Inferior parietal cortex (tissue), 1 donor: Measurements from ENCODE around the gene PXDN.
A peak's percentile ranks its signal among the peaks of the same experiment; 100 is the strongest.
"Not testable (repeated sequence)": the region's sequence is repeated elsewhere in the genome, so short reads cannot be mapped to it uniquely, and the experiment has no call there.

Experiments used
- DNase-seq: peaks from one replicate; pipeline ENCODE4 v3.0.0-alpha.2; 2016; ENCODE audit errors: extremely low spot score

Gene PXDN

GRCh38 chr2:1685078-1685956 lies 59.0 kb downstream of the PXDN start:
- no peak for DNase-seq

DNA sequence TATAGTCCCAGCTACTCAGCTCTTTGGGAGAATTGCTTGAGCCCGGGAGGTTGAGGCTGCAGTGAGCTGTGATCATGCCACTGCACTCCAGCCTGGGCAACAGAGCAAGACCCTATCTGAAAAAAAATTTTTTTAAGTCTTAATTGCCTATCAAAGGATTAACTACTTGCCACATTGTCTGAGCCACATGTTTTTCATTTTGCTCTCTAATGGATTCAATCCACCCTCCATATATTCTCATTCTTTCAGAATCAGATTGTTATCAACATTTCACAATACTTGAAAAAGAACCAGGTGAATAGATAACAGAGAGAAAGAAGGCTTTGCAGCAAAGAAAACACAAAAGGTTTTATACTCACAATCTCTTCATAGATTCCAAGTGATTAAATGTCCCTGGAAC lies 61.0 kb downstream of the PXDN start:
- no peak for DNase-seq

DNA sequence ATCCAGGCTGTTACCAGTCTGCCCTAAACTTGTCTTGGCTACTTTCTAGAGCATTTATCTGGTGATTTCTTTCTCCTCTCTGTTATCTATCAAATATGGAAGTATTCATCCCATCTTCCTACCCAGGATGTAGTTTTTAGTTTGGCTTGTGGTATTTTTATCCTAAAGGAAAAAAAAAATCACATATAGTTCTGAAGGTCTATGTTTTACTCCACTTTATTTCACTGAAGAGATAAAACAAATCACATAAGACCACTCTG lies 62.2 kb downstream of the PXDN start:
- DNase-seq = no peak

DNA sequence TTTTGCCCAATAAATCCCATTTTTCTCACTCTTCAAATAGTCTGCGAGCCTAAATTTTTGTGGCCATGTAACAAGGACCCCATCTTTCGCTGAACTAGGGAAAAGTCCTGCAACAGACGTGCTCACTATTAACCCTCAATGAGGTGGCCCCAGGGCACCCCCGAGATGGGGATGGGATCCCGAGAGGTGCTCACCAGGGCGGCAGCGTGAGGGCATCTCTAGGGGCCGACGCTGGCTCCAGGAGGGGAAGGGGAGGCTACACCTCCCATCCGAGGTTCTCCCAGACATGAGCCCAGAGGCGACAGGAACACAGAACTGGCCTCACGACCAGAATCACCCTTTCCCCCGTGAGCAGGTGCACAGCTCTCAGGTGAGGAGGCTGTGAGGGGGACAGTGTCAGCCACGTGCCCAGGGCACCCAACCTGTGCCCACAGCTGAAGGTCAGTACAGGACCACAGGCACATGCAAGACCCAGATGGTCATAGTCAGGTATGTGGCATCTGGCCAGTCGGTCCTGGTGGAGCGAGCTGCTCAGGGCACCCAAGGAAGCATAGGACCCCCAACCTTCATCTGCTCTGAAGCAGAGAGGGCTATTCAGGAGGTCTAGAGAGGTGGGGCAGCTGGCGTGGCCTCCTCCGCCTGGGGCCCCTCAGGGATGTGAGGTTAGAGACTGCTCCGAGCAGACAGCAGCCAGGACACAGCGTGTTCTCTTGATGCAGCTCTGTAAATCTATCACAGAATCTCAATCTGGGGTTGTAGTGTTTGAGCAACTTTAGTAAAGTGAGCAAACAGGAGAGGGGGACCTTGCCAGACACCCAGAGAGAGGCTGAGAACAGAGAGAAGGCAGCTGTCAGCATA lies 62.8 kb downstream of the PXDN start:
- no peak for DNase-seq

- DNase-seq = no peak
These were observed 63.3 kb downstream of the PXDN start for GRCh38 chr2:1681017-1681318.

- no peak for DNase-seq
These were observed 63.9 kb downstream of the PXDN start for GRCh38 chr2:1680222-1681016.

DNA sequence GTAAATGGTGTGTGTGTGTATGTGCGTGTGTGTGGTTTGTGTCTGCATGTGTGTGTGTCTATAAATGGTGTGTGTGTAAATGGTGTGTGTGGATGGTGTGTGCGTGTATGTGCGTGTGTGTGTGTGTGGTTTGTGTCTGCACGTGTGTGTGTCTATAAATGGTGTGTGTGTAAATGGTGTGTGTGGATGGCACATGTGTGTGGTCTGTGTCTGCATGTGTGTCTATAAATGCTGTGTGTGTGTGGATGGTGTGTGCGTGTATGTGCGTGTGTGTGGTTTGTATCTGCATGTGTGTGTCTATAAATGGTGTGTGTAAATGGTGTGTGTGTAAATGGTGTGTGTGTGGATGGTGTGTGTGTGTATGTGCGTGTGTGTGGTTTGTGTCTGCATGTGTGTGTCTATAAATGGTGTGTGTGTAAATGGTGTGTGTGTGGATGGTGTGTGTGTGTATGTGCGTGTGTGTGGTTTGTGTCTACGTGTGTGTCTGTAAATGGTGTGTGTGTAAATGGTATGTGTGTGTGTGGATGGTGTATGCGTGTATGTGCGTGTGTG lies 64.8 kb downstream of the PXDN start:
- not testable (repeated sequence) for DNase-seq

DNA sequence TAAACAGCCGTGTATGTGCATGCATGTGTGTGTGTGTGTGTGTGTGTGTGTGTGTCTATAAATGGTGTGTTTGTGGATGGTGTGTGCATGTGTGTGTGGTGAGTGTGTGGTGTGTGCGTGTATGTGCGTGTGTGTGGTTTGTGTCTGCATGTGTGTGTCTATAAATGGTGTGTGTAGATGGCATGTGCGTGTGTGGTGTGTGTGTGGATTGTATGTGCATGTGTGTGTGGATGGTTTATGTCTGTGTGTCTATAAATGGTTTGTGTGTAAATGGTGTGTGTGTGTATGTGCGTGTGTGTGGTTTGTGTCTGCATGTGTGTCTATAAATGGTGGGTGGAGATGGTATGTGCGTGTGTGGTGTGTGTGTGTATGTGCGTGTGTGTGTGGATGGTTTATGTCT lies 65.2 kb downstream of the PXDN start:
- not testable (repeated sequence) for DNase-seq

- DNase-seq = no peak
These were observed 65.7 kb downstream of the PXDN start for GRCh38 chr2:1678609-1679008.

GRCh38 chr2:1677821-1678165 lies 66.5 kb downstream of the PXDN start:
- DNase-seq = no peak

- no peak for DNase-seq
These were observed 67.1 kb downstream of the PXDN start for GRCh38 chr2:1676913-1677820.

DNA sequence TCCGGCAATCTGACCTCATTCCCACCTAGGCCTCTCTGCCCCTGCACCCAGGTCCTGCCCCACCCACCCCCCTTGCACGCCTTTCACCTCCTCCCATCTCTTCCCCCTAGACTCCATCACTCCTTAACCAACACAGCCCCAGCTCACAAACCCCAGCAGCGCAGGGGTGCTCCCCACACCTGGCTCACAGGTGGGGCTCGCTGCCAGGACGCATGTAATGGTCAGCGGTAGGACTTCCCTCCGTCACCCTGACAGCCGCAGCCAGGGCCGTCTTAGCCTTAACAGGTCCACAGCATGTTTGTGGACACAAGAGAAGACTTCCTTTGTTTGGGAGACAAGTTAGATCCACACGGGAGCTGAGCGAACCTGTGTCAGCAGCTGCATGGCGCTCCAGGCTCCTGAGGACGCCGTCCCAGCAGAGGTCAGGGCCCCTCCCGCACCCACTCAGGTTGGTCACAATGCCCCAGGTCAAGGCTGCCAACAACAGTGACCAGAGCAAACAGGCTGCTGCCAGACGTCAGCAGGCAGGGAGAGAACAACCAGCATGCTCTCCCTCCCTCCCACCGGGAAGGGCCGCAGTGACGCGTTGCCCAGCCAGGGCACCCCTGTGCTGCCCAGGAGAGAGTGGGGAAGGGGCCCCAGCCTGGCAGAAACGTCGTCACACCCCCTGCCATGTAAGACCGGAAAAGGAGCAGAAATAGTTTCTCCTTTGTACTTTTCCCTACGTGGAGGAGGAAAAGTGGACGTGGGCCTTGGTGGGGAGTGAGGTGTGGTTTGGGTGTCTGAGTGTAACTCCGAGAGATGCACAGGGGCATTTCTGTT lies 68.0 kb downstream of the PXDN start:
- no peak for DNase-seq

- peak; percentile 40 for DNase-seq
These were observed 68.7 kb downstream of the PXDN start for GRCh38 chr2:1675633-1676032.

DNA sequence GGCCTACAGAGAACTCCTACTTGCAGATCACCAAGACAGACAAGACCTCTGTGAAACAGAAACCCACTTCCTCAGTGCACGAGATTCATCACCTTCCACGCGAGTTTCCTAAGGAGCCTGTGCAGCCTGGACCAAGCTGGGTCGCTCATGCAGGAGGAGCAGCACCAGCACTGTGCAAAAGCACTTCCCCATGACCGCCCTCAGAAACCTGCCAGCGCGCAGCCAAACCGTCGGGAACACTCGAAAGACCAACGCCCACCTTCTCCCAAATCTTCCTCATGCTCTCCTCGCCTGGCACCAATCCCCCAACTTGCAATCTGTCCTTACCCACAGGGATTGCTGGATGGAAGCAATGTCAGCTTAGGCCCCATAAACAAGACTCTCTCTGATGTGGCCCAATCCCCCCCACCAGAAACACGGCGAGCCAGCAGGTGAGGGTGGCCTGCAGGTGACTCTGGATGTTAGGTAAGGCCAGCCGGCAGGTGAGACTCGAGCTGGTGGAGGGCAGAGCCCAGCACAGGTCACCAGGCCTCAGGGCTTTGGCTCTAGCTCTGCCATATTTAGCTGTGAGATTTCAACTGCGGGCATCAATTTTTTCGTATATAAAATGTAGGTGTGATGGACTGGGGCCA lies 69.4 kb downstream of the PXDN start:
- DNase-seq = no peak

- DNase-seq = no peak
These were observed 70.0 kb downstream of the PXDN start for GRCh38 chr2:1674276-1674675.

DNA sequence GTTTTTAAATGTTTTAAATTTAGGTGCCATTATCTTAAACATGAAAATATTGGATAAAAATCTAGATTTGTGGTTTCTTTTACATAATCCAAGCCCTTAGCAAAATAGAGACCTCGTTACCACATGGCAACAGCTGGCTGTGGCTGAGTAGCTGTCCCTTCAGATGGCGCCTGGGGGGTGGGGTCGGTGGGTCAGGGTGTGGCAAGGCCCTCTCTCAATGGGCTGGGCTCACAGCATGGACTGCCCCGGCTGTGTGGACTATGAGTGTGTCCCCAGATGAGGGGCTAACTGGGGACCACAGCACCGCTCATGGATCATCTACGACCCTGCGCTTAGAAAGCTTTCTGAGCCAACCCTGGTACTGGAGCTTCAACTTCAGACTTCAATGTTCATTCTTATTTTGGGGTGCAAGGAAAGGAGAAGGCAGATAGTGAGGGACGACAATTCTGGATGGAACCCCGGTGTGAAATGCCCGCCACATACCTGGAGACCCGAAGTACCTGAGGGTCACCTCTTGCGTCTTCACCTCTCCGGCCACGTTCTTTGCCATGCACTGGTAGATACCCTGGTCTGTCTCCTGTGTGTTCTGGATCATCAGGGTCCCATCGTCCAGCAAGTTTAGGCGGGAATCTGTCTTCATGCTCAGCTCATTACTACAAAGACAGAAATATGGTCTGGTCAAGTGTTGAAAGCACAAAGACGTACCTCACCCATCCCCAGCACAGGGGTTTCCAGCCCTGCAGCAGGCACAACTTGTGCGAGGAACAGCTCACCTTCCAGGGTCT lies 71.0 kb downstream of the PXDN start:
- DNase-seq = no peak

GRCh38 chr2:1672738-1673137 lies 71.6 kb downstream of the PXDN start:
- DNase-seq = no peak

- DNase-seq = no peak
These were observed 72.4 kb downstream of the PXDN start for GRCh38 chr2:1671916-1672315.

DNA sequence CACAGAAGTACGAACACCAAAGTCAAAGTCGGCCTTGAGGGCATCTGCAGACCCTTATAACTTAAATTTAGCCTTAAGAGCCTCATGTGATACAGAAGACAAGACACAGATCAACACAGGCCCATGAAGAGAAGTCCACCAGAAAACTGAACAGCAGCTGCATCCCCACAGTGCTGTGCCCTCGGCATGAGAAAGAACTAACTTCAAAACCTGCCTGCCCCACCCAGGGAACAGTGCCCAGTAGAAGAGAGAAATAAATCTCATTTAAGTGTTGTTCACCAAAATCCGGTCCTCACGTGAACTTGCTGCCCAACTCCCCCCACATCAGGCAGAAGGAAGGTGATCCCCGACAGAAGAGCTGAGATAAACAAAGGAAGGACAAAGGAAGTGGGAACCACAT lies 73.7 kb downstream of the PXDN start:
- DNase-seq = no peak
